Psoas muscle (tissue), 8 donors: ENCODE measurements around the gene DNM3. TPM values are rescaled to one million over a fixed set of nuclear protein-coding genes. Genes with fewer than 3 reads are reported as not detected.
A peak's percentile ranks its signal among the peaks of the same experiment; 100 is the strongest.

Experiments
- ATAC-seq, 4 donors: fragments of 200-7000 bp; cut with Tn5 transposase; one replicate each; pipeline ENCODE4 v1.9.1; 2020; ENCODE audit warnings: moderate library complexity in 3 of 4, mild to moderate bottlenecking in 2 of 4
- DNase-seq, 2 donors: peaks; one replicate each; pipeline ENCODE4 v3.0.0-alpha.2; 2020
- H3K27ac ChIP-seq: fragments of 200-600 bp; one replicate; pipeline ENCODE4 v1.8.0; 2022
- H3K27me3 ChIP-seq, 3 donors: fragments of 200-600 bp in 1 of 3; one replicate each; pipeline versions ENCODE4 v1.6.1 to v1.8.0; 2013 to 2022; ENCODE audit warnings: low read length in 2 of 3, mild to moderate bottlenecking in 2 of 3, moderate library complexity in 1 of 3; ENCODE audit not compliant: insufficient read depth in 3 of 3
- H3K36me3 ChIP-seq, 2 donors: fragments of 200-600 bp in 1 of 2; one replicate each; pipeline versions ENCODE4 v1.6.1 to v1.8.0; 2013 to 2022; ENCODE audit warnings: low read depth in 1 of 2, mild to moderate bottlenecking in 1 of 2, moderate library complexity in 1 of 2; ENCODE audit not compliant: insufficient read depth in 1 of 2
- H3K4me1 ChIP-seq: fragments of 200-600 bp; one replicate; pipeline ENCODE4 v1.8.0; 2022
- H3K4me3 ChIP-seq: fragments of 200-600 bp; one replicate; pipeline ENCODE4 v1.8.0; 2022; ENCODE audit warnings: mild to moderate bottlenecking
- H3K9me3 ChIP-seq: fragments of 200-600 bp; one replicate; pipeline ENCODE4 v1.8.0; 2022
- WGBS, 3 donors: extraction: QIAGEN DNeasy Blood & Tissue Kit; methylation state at CpG; one replicate each; pipeline versions ENCODE4 v1.1.6 to v1.1.7; 2013; 5-methylcytosine and 5-hydroxymethylcytosine counted together
- intact Hi-C, 2 donors: fragments of 100-400 bp; cut with DNase I; formaldehyde crosslinking; loops; one replicate each; pipeline versions ENCODE4 v1.11.0 to v1.14.2; 2022
- polyA plus RNA-seq, 3 donors: library from polyadenylated mRNA; stranded (reverse); fragments of 200-250 nt; gene quantifications; one replicate each; pipeline ENCODE4 v1.2.3, GENCODE V29; 2013
- total RNA-seq, 4 donors: library from RNA; stranded (reverse); fragmentation: NEBNext Ultra II Directional in 2 of 4; extraction: Animal tissue kit (Norgen Biotek cat#: 25700) in 2 of 4; gene quantifications; one replicate each; pipeline versions ENCODE4 v1.2.1 to v1.2.4, GENCODE V29; 2021 to 2023
- TF ChIP-seq, protein P1 (sequence below): fragments of 200-600 bp; IDR thresholded peaks from one replicate; pipeline ENCODE4 v1.8.0; 2022; ENCODE audit warnings: antibody characterized with exemption
- donor health status: healthy with polysubstance abuse.
- donor health status: DM: no; HTN: no; CAD: no; lungs with moderate emphysema.
- donor health status: Bipolar disorder and iron deficiency.
- donor health status: healthy.
- donor health status: DM: yes; HTN: yes; CAD: no.
- donor health status: DM: no; HTN: no; CAD: no.
- donor health status: DM: no; HTN: no; CAD: no.
- donor health status: DM: yes; HTN: yes; CAD: no.

DNM3 gene
- total and polyA plus RNA-seq, 7 donors = 0.31 to 1.0 (median 0.77) TPM

GRCh38 chr1:172450524-172450885, 609.2 kb downstream of the DNM3 start:
- no peak for DNase-seq
- 65 to 72% (median 65%) methylated on average over 7 of the region's 7 CpGs for WGBS, 3 donors
- ATAC-seq = no peak

DNA sequence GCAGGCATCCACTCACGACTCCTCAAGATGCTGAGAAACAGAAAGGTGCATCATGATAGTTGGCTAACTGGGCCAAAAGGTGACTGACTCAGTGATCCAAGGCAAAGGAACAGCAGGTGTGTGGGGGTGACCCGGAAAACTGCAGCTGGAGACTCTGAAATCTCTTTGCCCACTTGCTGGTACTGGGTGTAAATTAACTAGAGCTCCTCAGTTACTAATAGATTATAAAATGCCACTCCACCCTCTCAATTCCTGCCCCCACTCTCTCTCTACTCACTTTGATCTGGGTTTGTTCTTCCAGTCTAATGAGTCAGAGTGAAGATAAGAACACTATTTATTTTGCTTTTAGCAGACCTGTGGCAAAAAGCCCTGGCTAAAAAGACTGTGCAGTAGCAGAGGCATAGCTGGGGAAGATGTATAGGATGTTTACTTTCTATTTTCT, 609.7 kb downstream of the DNM3 start:
- WGBS, 3 donors = 82 to 96% (median 87%) methylated on average over 2 of the region's 2 CpGs
- DNase-seq (no peak), ATAC-seq (no peak)
- Histone ChIP-seq H3K9me3 (no peaks in the 10 kb centered on the region), H3K4me3 (no peak overlapping the region), H3K4me1 (peaks cover 19% of the 10 kb centered on the region), H3K27me3 (no peaks in the 10 kb centered on the region), H3K27ac (no peak overlapping the region), H3K36me3 (no peaks in the 10 kb centered on the region)
- intact Hi-C loops = no loop called here
- TF ChIP-seq, protein P1, sequence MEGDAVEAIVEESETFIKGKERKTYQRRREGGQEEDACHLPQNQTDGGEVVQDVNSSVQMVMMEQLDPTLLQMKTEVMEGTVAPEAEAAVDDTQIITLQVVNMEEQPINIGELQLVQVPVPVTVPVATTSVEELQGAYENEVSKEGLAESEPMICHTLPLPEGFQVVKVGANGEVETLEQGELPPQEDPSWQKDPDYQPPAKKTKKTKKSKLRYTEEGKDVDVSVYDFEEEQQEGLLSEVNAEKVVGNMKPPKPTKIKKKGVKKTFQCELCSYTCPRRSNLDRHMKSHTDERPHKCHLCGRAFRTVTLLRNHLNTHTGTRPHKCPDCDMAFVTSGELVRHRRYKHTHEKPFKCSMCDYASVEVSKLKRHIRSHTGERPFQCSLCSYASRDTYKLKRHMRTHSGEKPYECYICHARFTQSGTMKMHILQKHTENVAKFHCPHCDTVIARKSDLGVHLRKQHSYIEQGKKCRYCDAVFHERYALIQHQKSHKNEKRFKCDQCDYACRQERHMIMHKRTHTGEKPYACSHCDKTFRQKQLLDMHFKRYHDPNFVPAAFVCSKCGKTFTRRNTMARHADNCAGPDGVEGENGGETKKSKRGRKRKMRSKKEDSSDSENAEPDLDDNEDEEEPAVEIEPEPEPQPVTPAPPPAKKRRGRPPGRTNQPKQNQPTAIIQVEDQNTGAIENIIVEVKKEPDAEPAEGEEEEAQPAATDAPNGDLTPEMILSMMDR = no peak

More at GRCh38 chr1:172450524-172450885, 609.2 kb downstream of the DNM3 start:
- H3K9me3 ChIP-seq = no peaks in the 10 kb centered on the region
- H3K36me3 ChIP-seq = no peaks in the 10 kb centered on the region
- TF ChIP-seq, protein P1 = no peak
- H3K27ac ChIP-seq = no peak overlapping the region
- H3K4me1 ChIP-seq = peaks cover 19% of the 10 kb centered on the region
- H3K27me3 ChIP-seq = no peaks in the 10 kb centered on the region
- H3K4me3 ChIP-seq = no peak overlapping the region
- intact Hi-C loops = no loop called here

DNA sequence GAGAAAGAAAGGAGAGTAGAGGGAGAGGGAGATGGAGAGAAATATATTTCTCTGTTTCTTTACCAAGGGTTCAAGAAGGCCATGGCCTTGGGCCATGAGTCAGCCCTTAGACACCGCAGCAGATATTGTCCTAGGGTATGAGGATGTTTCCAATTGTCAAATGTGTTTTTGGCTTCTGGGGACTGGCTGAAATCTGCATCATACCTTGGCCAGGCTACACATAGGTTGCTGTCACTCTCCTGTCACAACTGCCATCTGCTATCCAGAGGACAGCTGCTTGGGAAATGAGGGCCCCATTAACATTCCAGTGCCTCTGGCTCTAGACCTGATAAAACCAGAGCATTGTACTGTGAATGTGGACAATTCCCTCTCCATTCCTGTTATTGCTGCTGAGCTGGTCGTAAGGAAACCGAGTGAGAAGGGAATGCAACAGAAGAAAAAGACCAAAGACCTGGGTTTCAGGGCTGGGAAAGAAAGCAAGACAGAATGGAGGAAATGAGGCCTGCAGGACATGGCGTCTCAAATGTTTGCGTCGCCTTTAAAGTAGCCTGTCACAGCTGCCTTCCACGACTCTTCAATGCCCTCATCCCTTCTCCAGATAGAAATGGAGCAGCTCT, 611.3 kb downstream of the DNM3 start:
- TF ChIP-seq, protein P1 = no peak
- ATAC-seq (peak; percentile 87 to 91 (median 88)), DNase-seq (no peak)
- Histone ChIP-seq H3K4me3 (no peak overlapping the region), H3K27ac (peak overlapping the region; percentile 75), H3K27me3 (no peaks in the 10 kb centered on the region), H3K4me1 (peaks cover 19% of the 10 kb centered on the region), H3K9me3 (no peaks in the 10 kb centered on the region), H3K36me3 (no peaks in the 10 kb centered on the region)
- 36 to 50% (median 39%) methylated on average over 7 of the region's 7 CpGs for WGBS, 3 donors
- intact Hi-C loops = no loop called here

DNA sequence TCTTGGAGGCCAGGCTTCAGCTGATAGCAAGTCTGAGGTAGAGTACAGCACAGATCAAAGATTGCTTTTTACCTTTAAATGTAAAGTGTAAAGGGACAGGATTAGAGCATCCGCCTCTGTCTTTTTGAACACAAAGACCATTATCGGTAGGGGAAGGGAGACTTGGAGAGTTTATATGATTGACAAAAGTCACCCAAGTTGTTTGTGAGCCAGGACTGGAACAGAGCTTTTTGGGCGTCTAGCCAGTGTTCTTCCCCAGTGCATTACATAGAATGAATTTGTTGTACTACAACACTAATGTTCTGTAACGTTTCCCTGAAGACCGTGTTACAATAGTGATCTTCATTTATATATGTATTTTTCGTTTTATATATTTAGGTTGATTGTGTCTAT, 611.9 kb downstream of the DNM3 start:
- Histone ChIP-seq H3K4me1 (peaks cover 19% of the 10 kb centered on the region), H3K27me3 (no peaks in the 10 kb centered on the region), H3K27ac (peak overlapping the region; percentile 75), H3K9me3 (no peaks in the 10 kb centered on the region), H3K4me3 (no peak overlapping the region), H3K36me3 (no peaks in the 10 kb centered on the region)
- WGBS, 3 donors = 39 to 45% (median 45%) methylated on average over 6 of the region's 6 CpGs
- TF ChIP-seq, protein P1 = no peak
- DNase-seq (no peak), ATAC-seq (peak; percentile 6 to 45 (median 24))
- intact Hi-C loops = no loop called here

GRCh38 chr1:172453607-172454006, 612.3 kb downstream of the DNM3 start:
- WGBS, 3 donors = 44 to 67% (median 49%) methylated on average over 1 of the region's 1 CpG
- Histone ChIP-seq H3K36me3 (no peaks in the 10 kb centered on the region), H3K4me1 (peaks cover 19% of the 10 kb centered on the region), H3K4me3 (no peak overlapping the region), H3K27me3 (no peaks in the 10 kb centered on the region), H3K27ac (no peak overlapping the region), H3K9me3 (no peaks in the 10 kb centered on the region)
- ATAC-seq (peak in 2 of 4 donors; percentile 12 to 19), DNase-seq (no peak)
- TF ChIP-seq, protein P1 = no peak
- intact Hi-C loops = no loop called here
